Stimulated activated naive CD8-positive, alpha-beta T cell treated with anti-CD3 and anti-CD28 coated beads, Interleukin-15, Interleukin-2, amounts not matched to agents 100 U/mL and 50 U/mL, for 24 hours (primary cell): ENCODE measurements around the gene TRAFD1.
A peak's percentile ranks its signal among the peaks of the same experiment; 100 is the strongest.

ENCODE experiments used
- ATAC-seq: fragments of 150-1000 bp; cut with Tn5 transposase; one replicate; pipeline ENCODE4 v1.10.0; 2021
- DNase-seq: peaks from one replicate; pipeline ENCODE4 v3.0.0; 2021

TRAFD1 gene

DNA sequence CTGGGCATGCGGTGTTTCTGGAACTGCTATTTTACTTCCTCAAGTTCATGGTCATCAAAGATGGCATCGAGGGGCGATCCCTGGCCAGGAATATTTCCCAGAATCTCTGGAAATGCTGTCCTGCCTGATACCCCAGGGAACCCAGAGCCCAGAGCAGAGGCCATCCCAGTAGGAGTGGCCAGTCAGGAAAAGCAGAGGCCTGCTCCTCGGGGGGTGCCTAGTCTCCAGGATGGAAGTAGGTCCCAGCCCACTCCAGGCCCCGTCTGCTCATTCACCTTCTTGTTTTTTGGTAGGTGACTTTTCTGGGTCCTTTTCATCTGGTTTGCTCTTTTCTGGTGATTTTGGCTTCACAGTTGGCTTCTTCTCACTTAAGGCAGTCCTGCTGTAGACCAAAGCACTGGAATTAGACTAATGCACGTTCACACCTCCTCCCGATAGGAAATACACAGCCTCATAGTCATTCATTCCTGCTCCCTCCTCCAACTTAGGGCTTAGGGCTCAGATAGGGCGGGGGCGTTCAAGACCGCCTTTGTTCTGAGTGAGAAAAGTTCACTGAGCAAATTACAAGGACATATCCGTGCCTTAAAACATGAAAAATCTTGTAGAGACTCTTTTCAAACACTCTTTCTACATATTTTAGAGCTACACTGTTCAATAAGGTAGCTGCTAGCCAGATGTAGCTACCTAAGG, 51.1 kb downstream of the TRAFD1 start:
- ATAC-seq (no peak), DNase-seq (no peak)

DNA sequence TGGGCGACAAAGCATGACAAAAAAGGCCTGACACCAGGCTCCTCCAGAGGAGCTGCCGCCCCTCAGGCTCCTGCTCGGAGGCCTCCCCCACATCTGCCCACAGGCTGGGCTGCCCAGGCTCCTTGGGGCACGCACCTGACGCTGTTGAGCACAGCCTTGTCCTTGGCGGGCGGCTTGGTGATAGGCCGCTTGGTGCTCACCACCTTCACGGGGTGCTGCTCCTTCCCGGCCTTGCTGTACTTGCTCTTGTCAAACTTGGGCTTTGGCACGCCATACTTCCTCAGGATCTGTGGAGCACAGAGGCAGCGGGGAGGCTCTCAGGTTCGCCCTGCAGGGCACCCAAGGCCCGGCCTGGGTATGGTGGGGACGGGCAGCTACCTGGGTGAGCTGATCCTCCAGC, 53.4 kb downstream of the TRAFD1 start:
- ATAC-seq (no peak), DNase-seq (no peak)

DNA sequence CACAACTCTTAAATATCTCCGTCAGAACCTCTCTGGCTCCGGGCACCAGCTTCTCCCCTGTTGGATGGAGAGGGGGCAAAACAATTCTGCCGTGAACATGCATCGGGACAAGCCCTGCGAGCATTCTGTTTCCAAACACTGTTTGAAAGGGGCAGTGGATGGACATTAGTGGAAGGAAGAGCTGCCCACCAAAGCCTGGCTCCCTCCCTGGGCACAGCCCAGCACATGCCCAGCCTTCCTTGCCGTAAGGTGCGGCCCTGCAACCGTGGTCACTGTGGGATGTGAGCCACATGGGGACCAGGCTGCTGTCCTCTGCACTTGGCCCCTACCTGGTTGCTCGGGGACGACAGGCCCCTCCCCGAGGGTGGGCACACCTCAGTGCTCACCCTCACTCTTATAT, 54.0 kb downstream of the TRAFD1 start:
- DNase-seq (no peak), ATAC-seq (no peak)

DNA sequence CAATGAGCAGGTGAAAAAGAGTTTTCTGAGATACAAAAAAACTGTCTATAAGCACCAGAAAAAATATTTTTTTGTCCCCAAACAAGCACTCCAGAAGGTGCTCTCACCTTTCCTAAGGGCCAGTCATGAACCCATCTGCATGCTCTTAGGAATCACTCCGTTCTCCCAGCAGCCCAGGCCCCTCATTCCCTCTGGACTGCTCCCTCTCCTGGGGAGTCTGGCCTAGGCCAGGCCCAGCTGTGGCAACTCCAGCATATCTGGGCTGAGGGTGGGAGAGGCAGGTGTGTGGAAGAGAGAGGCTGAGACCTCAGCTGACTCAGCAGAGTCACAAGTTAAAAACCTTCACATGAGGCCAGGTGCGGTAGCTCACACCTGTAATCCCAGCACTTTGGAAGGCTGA, 54.6 kb downstream of the TRAFD1 start:
- no peak for ATAC-seq
- DNase-seq = no peak

DNA sequence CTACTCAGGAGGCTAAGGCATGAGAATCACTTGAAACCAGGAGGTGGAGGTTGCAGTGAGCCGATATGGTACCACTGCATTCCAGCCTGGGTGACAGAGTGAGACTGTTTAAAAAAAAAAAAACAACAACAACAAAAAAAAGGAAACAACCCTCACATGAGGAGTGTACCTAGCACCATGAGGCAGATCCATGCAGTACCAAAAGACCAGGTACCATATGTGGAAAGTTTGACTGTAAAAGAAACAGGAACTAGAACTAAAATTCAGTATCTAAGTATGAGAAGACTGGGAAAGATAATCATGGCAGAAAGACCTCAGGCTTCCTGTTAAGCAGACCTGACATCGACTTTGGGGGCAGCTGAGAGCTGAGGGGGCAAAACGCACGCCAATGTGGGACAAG, 55.1 kb downstream of the TRAFD1 start:
- no peak for DNase-seq
- no peak for ATAC-seq

DNA sequence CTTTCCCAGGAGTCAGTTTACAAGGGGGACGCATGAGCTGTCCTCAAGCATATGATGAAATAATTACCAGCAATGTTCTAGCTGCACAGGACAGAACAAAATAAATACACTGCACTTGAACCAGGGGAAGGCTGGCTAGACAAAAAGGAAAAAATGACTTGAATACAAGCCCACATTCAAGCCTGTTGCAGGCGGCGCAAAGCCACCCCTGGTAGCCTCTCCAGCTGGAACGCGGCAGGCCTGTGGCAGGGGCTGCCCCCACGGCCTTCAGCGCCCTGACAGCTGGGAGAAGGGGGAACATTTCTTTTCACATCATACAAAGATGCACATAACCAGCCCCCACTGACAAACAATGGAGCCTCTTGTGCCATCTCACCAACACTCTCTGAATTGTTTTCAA, 57.1 kb downstream of the TRAFD1 start:
- DNase-seq (peak; percentile 37), ATAC-seq (peak; percentile 29)

DNA sequence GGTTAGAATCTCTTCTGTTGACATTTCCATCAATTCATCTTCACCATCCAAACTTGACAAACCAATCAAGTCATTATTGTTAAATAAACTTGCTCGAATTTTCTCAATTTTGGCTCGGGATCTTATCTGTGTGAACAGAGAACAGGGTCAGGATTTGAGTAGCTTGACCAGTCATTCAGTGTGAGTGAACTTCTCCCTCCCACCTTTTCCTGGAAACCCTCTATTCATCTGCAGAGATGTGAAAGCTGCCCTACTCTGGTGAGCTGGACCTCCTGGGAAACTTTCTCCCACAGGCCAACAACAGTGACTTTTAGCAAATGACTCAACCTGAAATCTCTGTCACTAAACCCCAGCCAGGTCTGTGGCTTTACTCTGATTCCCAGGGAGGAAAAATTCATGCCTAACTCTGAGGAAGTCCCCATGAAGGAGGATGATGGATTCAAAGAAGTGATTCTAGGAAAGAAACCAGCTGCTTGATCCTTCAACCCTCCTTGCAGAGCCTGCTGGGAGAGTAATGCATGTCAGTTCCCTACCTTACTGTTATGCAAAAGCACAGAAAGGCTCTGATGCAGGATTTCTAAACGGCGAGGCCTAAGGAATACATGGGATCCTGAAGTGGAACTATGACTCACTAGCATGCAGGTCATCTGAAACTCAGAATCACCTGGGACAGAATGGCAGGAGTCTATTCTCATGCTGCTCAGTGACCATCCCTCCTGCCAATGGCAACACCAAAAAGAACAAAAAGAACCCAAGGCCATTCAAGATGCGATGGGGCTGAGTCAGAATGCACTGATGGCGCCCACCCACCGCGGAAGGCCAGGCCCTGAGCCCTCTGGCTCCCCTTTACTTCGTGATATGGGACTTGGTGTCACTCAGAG, 58.0 kb downstream of the TRAFD1 start:
- ATAC-seq (peak; percentile 82), DNase-seq (peak; percentile 28)

DNA sequence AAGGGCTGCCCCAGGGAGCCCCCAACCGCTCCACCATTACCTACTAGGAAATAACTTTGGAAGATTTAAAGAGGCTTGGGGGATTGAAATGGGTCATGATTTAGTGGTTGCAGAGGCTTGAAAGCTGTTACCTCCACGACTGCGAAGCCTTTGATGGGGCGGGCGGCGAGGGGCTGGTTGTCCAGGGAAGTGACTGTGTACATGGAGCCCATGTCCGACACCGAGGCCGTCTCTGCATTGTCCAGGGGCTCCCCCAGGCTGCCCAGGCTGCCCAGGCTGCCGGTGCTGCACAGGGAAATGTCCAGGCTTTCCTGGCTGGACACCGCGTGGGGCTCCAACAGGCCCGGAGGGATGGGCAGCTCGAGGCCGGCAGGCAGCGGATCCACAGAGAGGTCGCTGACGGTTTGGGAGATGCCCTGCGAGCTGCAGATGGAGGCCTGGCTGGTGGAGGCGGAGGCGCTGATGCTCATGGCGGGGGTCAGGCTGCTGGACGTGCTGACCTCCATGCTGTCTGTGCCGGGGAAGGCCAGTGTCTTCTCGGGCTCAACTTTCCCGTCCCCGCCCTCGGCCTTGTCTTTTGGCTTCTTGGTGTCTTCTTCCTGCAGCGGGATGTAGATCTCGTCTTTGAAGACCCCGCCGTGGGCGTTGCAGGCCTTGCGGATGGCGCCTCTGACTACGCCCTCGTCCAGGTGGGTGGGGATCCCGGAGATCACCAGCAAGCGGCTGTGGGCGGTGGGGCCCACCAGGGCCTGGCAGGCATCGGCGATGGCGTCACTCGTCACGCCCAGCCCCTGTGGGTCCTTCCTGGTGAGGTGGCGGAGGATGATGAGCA, 58.9 kb downstream of the TRAFD1 start:
- DNase-seq (no peak), ATAC-seq (no peak)

DNA sequence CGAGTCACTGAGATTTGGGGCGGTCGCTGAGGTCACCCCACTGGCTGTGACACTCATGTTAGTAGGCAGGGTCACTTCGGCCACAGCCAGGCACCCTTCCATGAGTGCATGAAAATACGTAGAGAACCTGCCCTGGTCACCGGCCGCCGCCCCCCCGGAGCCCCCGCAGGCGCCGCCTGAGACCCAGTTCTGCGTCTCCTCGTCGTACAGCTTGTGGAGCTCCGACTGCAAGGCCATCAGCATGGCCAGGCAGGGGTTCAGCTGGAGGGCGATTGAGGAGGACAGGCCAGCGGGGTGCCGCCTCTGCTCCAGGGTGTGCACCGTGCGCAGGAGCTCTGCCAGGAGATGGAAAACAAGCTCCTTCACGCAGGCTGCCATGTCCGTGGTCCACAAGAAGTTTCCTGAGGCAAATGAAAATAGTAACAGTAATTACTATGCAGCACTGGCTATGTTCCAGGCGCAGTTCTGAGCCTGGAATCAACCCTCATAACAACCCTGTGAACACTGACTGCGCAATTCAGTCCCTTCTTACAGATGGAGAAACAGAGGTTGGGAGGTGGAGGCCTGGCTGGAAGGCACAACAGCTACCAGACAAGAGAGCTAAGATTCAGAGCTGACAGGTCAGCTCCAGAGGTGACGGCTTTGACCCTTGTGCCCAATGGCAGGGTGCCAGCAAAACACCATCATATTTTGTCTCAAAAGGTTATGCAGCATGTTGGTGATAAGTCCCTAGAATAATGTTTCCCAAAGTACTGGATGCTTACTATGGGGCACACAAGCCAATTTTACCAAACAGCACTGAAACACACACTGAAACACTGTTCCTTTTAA, 59.9 kb downstream of the TRAFD1 start:
- ATAC-seq (no peak), DNase-seq (no peak)

DNA sequence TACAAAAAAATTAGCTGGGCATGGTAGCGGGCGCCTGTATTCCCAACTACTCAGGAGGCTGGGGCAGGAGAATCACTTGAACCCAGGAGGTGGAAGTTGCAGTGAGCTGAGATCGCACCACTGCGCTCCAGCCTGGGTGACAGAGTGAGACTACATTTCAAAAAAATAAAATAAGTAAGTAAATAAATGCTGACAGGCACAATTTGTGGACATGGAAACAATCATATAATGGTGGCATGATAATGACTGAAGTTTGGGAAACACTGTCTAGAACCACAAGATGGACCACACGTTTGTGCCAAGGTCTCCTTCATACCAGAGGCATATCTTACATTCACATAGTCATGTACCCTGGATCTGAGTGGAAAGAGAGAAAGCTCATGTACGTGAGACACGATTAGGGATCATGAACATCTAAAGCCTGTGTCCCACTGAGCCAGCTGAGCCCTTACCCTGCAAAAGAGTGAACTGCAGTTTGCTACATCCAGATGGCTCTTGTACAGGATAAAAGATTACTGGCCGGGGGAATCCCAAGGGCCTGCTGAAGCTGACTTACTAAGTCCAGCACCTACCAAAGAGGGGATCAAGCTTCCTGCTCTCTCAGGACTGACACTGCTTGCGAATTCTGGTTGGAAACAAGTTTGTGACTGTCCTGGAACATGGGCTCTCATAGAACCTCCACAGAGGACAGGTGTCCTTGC, 62.9 kb downstream of the TRAFD1 start:
- no peak for DNase-seq
- no peak for ATAC-seq

DNA sequence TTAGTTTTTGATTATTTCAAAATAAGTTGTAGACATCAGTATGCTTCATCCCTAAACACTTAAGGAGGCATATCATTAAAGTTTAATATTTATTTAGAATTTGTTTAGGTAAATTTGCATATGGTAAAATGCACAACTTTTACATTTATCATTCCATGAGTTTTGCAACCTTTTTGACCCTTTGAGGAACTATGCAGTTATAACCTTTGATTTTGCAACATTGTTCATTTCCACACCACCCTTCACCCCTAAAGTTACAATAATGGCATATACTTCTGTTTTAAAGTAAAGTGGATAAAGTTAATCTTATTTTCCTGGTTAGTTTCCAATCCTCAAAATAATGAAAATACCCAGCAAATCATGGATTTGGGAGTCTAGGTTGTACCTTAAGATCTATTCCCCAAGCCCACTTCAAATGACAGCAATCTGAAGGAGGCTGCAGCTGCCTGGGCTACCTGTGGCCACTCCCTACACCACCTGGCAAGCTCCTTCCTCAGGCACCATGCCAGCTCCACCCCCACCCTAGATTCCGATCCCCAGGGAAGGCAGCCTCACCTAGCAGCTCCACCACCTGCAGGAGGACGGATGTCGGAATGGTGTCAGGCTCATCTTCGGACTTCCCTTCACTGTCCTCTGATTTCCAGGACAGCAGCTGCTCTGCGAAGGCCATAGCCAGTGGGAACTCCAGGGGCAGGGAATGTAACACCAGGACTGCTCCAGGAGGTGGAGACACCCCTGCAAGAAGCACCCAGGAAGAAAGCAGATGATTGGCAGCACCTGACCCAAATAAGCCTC, 65.1 kb downstream of the TRAFD1 start:
- ATAC-seq (no peak), DNase-seq (no peak)

DNA sequence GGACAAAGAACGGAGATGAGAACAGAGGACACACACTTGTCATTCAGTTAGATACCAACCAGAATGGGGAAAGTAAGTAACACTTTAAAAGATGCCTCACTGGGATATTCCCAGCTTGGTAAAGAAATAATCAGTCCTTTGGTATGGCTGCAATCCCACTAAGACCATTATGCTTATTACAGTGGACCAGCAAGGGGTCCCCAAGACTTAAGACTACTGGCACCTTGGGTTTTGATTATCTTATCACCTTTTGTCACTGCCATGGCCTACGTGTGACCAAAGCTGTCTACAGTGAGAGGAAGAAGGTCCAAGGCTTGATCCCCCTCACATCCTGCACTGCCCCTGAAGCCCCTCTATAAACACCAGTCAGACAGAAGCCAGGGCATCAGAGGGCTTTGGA, 65.8 kb downstream of the TRAFD1 start:
- DNase-seq = no peak
- no peak for ATAC-seq

DNA sequence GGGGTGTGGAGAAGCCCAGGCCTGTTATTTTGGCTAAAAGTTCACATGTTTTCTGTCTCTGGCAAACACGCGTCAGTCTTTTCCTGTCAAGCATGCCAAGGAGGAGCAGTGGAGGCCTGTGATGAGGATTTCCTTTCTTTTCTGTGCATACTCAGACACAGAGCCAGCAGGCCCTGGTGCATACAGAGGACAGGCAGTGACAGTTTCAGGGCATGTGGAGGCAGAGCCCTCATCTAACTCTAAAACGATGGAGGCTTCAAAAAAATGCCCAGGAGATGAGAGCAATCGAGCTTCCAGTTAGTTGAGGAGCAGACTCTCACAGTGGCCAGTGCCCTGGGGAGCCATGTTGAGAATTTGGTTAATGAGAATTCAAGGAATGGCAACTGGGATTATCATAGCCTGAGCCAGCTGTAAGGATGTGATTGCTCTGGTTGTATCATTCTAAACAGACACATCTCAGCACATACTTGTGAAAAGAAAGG, 66.5 kb downstream of the TRAFD1 start:
- ATAC-seq (no peak), DNase-seq (no peak)

DNA sequence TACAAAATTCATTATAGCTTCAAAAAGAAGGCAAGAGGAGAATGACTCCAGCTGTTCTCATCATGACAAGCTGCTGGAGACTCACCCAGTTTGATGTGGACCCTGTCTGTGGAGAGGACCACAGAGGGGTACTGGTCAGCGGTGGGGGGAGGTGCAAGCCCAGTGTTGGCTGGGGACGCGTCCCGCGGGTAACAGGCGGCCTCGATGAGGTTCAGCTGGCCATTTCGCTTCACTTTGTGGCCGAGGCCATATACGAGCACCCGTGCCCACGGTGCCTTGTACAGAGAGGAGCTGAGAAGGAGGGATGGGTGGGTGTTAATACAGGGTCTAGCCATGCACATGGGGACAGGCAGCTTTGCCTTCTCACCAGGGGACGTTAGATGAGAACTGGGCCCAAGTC, 67.1 kb downstream of the TRAFD1 start:
- DNase-seq = no peak
- ATAC-seq = no peak

DNA sequence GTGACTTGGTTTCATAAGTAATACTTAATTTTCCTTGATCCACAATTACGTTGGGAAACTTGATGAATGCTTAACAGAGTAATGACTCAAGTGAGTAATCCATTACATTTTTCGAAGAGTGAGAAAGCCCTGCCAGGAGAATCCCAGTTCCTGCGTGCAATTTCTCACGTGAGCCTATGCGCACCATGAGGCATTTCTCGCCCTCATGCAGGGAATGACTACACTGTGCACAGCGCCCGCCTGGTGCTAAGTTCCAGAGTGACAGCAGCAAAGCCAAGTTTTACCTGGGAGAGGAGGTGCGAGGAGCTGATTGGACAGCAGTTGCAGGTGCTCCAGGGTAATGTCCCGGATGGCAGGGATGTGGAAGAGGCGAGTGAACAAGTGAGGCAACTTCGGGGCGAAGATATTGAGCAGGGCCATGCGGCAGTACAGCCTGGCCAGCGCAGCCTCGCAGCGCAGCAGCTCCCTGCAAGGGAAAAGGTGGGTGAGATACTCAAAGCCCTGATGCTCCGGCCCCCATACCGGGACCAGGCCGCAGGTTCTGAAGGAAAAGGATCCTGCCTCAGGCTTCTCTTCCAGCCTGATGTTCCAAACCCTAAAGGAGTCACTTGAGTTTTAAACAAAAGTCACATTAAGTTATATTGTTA, 69.4 kb downstream of the TRAFD1 start:
- ATAC-seq = no peak
- no peak for DNase-seq

DNA sequence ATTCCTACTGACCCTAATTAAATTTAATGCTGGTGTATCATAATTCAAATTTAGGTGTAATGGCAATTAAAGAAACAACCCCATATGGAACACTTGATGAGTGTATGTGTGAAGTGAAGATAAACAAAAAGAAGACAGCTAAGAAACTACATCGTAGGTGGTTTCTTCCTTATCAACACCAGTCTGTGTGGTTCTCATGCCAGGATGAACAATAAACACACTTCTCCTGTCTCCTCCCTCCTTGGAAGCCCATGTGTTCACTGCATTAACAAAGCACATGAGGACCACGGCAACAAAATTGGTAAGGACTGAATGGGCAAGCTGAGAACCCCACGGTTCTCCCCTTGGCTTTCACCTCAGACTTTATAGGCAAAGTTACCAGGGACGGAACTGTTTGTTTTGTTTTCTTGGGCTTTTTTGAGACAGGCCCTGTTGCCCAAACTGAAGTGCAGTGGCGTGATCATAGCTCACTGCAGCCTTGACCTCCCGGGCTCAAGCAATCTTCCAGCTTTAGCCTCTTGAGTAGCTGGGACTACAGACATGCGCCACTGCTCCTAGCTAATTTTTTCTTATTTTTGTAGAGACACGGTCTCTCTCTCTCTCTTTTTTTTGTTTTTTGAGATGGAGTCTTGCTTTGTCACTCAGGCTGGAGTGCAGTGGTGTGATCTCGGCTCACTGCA, 71.0 kb downstream of the TRAFD1 start:
- DNase-seq = no peak
- ATAC-seq = no peak

DNA sequence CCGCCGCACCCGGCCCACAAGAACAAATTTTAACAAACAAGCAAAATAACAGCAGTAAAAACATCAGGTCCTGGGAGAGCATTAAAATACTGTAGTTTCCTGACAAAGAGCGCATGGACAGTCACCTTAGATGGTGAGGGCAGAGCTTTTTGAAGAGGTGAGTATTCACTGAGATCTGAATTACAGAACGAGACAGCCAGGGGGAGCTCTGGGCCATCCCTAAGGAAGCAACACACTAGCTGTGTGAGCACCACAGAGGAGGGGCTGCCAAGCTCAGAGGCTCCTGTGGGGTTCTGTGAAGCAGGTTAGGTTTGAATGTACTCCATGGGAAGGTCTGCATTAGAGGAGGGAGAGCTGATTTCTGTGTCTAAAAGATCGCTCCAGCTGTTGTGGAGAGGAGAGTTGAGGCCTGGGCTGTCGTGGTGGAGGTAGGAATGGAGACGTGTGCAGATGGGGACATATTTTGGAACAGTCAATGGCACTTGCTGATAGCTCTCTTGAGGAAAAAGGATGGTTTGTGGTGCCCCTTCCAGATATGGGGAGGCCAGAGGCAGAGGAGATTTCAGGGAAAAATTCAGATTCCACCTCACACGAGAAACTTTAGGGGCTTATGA, 72.9 kb downstream of the TRAFD1 start:
- DNase-seq = peak; percentile 54
- peak; percentile 77 for ATAC-seq

DNA sequence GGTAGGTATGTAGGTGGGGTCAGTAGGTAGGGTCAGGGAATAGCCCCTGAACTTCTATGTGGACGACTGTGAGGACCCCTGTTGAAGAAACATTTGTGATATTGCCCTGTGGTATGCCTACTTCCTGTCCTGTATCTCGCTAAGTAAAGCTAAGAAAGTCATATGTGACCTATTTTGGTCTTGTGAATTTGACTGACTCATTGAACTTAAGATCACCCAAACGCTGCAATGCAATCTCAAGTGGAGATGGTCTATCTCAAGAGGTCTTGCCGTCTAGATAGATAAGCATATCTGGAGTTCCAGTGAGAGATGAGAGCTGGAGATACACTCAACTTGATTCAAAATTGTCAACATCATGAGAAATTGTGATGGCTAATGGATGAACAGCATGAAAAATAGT, 73.8 kb downstream of the TRAFD1 start:
- DNase-seq (no peak), ATAC-seq (no peak)
